AG04450 (cell line): ENCODE measurements around the gene COMMD3. TPM values are rescaled to one million over a fixed set of nuclear protein-coding genes. Genes with fewer than 3 reads are reported as not detected.

Source experiments
- CTCF ChIA-PET: fragments of 300-600, 350-600 bp; formaldehyde crosslinking; extraction: SDS; loops from one replicate; lab custom pipeline; 2022; ENCODE audit warnings: antibody characterized with exemption, inconsistent platforms; lab: Charles Lee
- POLR2A ChIA-PET: fragments of 350-600 bp; formaldehyde crosslinking; extraction: SDS; loops from one replicate; lab custom pipeline; 2021; ENCODE audit warnings: antibody characterized with exemption, inconsistent platforms; lab: Yijun Ruan, JAX
- DNase-seq: peaks from one replicate; pipeline ENCODE4 v3.0.0-alpha.2; 2011; ENCODE audit warnings: low read depth, low spot score
- H3K27ac ChIP-seq: one replicate; pipeline ENCODE4 v1.5.1; 2012; ENCODE audit warnings: low read depth, low read length, control low read depth
- H3K27me3 ChIP-seq: one replicate; pipeline ENCODE4 v1.6.0; 2012; ENCODE audit warnings: low read length; ENCODE audit not compliant: control insufficient read depth, insufficient read depth
- H3K4me3 ChIP-seq: 2 replicates; pipeline ENCODE4 v1.5.1; 2011; ENCODE audit warnings: mild to moderate bottlenecking, low read depth, low read length, control low read depth
- H3K9me3 ChIP-seq: 2 replicates; pipeline ENCODE4 v1.5.1; 2012; ENCODE audit warnings: low read length; ENCODE audit not compliant: control insufficient read depth, insufficient read depth
- polyA plus RNA-seq: library from polyadenylated mRNA; depleted of rRNA; stranded (reverse); fragments of >200 nt; gene quantifications from 2 replicates; pipeline ENCODE4 v1.2.3, GENCODE V29; 2011
- TF ChIP-seq, protein P1 (sequence below): IDR thresholded peaks from 2 replicates; pipeline ENCODE4 v1.5.1; 2011; ENCODE audit warnings: low read depth, low read length, control low read depth, inconsistent platforms

COMMD3 gene
- polyA plus RNA-seq, 1 experiment = 64.7 TPM

- no peak for DNase-seq
- TF ChIP-seq, protein P1, sequence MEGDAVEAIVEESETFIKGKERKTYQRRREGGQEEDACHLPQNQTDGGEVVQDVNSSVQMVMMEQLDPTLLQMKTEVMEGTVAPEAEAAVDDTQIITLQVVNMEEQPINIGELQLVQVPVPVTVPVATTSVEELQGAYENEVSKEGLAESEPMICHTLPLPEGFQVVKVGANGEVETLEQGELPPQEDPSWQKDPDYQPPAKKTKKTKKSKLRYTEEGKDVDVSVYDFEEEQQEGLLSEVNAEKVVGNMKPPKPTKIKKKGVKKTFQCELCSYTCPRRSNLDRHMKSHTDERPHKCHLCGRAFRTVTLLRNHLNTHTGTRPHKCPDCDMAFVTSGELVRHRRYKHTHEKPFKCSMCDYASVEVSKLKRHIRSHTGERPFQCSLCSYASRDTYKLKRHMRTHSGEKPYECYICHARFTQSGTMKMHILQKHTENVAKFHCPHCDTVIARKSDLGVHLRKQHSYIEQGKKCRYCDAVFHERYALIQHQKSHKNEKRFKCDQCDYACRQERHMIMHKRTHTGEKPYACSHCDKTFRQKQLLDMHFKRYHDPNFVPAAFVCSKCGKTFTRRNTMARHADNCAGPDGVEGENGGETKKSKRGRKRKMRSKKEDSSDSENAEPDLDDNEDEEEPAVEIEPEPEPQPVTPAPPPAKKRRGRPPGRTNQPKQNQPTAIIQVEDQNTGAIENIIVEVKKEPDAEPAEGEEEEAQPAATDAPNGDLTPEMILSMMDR = no peak
- H3K4me3 ChIP-seq = no peak overlapping the region
- H3K27ac ChIP-seq = no peak overlapping the region
- H3K27me3 ChIP-seq = peaks cover 76% of the 10 kb centered on the region
- ChIA-PET POLR2A (interaction anchor here (1.6 kb wide), 1 partner anchor 94 kb away, joined by 3 read pairs; no protein-coding TSS in a partner anchor), CTCF (interaction anchor here (0.7 to 1.4 kb wide), 2 partner anchors 101 to 232 kb away, joined by 3 to 4 read pairs; no protein-coding TSS in a partner anchor)
- H3K9me3 ChIP-seq = peaks cover 9% of the 10 kb centered on the region; the same call in 1 of the 2 replicates
These were observed 26.2 kb downstream of the COMMD3 start for GRCh38 chr10:22342421-22342820.

GRCh38 chr10:22343731-22344130 lies 27.5 kb downstream of the COMMD3 start:
- ChIA-PET CTCF (interaction anchor here (1.4 to 1.9 kb wide), 2 partner anchors 231 to 645 kb away, joined by 4 to 6 read pairs; no protein-coding TSS in a partner anchor), POLR2A (no interaction called here)
- TF ChIP-seq, protein P1 = no peak
- DNase-seq = no peak
- peaks cover 67% of the 10 kb centered on the region for H3K27me3 ChIP-seq
- peaks cover 9% of the 10 kb centered on the region; the same call in 1 of the 2 replicates for H3K9me3 ChIP-seq
- no peak overlapping the region for H3K27ac ChIP-seq
- no peak overlapping the region for H3K4me3 ChIP-seq

DNA sequence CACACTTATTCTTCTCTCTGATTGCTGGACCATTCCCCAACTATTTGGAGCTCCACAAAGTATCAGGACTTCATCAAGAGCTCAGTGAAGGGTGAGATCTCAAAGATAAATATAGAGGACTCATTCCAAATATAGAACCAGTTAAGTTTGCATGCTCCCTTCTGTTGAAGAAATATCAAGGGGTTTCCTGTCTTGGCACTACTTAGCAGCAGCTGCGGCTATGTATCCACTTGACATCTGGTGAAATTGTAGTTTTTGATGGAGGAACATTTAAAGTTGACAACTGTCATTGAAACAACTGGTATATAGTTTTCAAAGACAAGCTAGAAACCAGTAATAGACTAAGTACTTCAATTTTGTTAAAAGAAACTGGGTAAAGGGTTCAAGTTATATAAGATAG lies 28.1 kb downstream of the COMMD3 start:
- TF ChIP-seq, protein P1 = no peak
- CTCF ChIA-PET = interaction anchor here (1.9 kb wide), 1 partner anchor 644 kb away, joined by 6 read pairs; no protein-coding TSS in a partner anchor

GRCh38 chr10:22344781-22345300 lies 28.7 kb downstream of the COMMD3 start:
- ChIA-PET CTCF (interaction anchor here (1.9 kb wide), 1 partner anchor 644 kb away, joined by 6 read pairs; no protein-coding TSS in a partner anchor), POLR2A (no interaction called here)
- Histone ChIP-seq H3K27me3 (peaks cover 57% of the 10 kb centered on the region), H3K4me3 (no peak overlapping the region), H3K9me3 (peaks cover 9% of the 10 kb centered on the region; the same call in 1 of the 2 replicates), H3K27ac (no peak overlapping the region)
- TF ChIP-seq, protein P1 = no peak
- no peak for DNase-seq

More for the DNA sequence above, 28.1 kb downstream of the COMMD3 start:
- DNase-seq = no peak
- H3K27me3 ChIP-seq = peaks cover 62% of the 10 kb centered on the region
- H3K4me3 ChIP-seq = no peak overlapping the region
- H3K9me3 ChIP-seq = peaks cover 9% of the 10 kb centered on the region; the same call in 1 of the 2 replicates
- no peak overlapping the region for H3K27ac ChIP-seq
- POLR2A ChIA-PET = no interaction called here
